A673 (cell line): Measurements from ENCODE around the gene SLC22A2. TPM values are rescaled to one million over a fixed set of nuclear protein-coding genes. Genes with fewer than 3 reads are reported as not detected.

Source experiments
- BruUV-seq: library from RNA; stranded (reverse); fragments of 400-500 nt; replicated peaks from 2 replicates; lab custom pipeline; 2021; lab: Mats Ljungman, UMichigan
- CTCF ChIA-PET: fragments of 300-600 bp; sonication (Branson Sonifier 250); formaldehyde crosslinking; loops from one replicate; lab custom pipeline; 2022; ENCODE audit warnings: antibody characterized with exemption; lab: Charles Lee
- POLR2A ChIA-PET: fragments of 300-600 bp; sonication (Branson Sonifier 250); formaldehyde crosslinking; loops from one replicate; lab custom pipeline; 2022; ENCODE audit warnings: antibody characterized with exemption; ENCODE audit not compliant: low non-redundant PET; lab: Charles Lee
- DNase-seq: peaks from one replicate; pipeline ENCODE4 v3.0.0-alpha.2; 2015; ENCODE audit warnings: low spot score
- H3K27ac ChIP-seq: fragments of 200-600 bp; sonication (generic); 2 replicates; pipeline ENCODE4 v1.5.1; 2016; ENCODE audit warnings: mixed run types, low read depth, mild to moderate bottlenecking, mixed read lengths, antibody characterized with exemption, low read length; ENCODE audit not compliant: poor library complexity, severe bottlenecking
- H3K27me3 ChIP-seq: fragments of 200-600 bp; sonication (generic); replicated peaks from 2 replicates; pipeline ENCODE4 v1.6.1; 2017; ENCODE audit warnings: mixed run types, low read depth, mild to moderate bottlenecking, mixed read lengths, antibody characterized with exemption, low read length; ENCODE audit not compliant: insufficient read depth, poor library complexity
- H3K36me3 ChIP-seq: fragments of 200-600 bp; sonication (generic); 2 replicates; pipeline ENCODE4 v1.6.1; 2016; ENCODE audit warnings: mixed run types, mild to moderate bottlenecking, mixed read lengths, antibody characterized with exemption, low read length; ENCODE audit not compliant: insufficient read depth, poor library complexity, severe bottlenecking
- H3K4me1 ChIP-seq: fragments of 200-600 bp; sonication (generic); 2 replicates; pipeline ENCODE4 v1.6.1; 2017; ENCODE audit warnings: mixed run types, mild to moderate bottlenecking, mixed read lengths, antibody characterized with exemption, low read length; ENCODE audit not compliant: insufficient read depth, poor library complexity, severe bottlenecking
- H3K4me3 ChIP-seq: fragments of 200-600 bp; sonication (generic); 2 replicates; pipeline ENCODE4 v1.5.1; 2016; ENCODE audit warnings: low read depth, mixed run types, mild to moderate bottlenecking, mixed read lengths, low read length; ENCODE audit not compliant: poor library complexity, severe bottlenecking
- H3K9me3 ChIP-seq: fragments of 200-600 bp; sonication (generic); 2 replicates; pipeline ENCODE4 v1.6.1; 2016; ENCODE audit warnings: mixed run types, low read depth, mild to moderate bottlenecking, mixed read lengths, antibody characterized with exemption, low read length; ENCODE audit not compliant: poor library complexity, severe bottlenecking
- EZH2 ChIP-seq: fragments of 200-600 bp; sonication (generic); IDR thresholded peaks from 2 replicates; pipeline ENCODE4 v1.6.1; 2017; ENCODE audit warnings: borderline replicate concordance, low read depth, mild to moderate bottlenecking, mixed read lengths, antibody characterized with exemption, low read length; ENCODE audit not compliant: poor library complexity, severe bottlenecking
- intact Hi-C: fragments of 100-400 bp; cut with micrococcal nuclease; formaldehyde crosslinking; loops from one replicate; pipeline ENCODE4 v1.10.0; 2022; ENCODE audit not compliant: unreplicated experiment
- total RNA-seq: library from RNA; stranded (reverse); gene quantifications from 2 replicates; pipeline ENCODE4 v1.2.3, GENCODE V29; 2021
- TF ChIP-seq, protein P1 (sequence below): fragments of 300-800, 200-600 bp; sonication (generic); conservative IDR thresholded peaks from 2 replicates; pipeline ENCODE4 v1.5.1; 2017; ENCODE audit warnings: low read depth, mild to moderate bottlenecking, antibody characterized with exemption, low read length, moderate library complexity, mixed read lengths

The SLC22A2 gene
- total RNA-seq, 1 experiment from 2014 or later: not detected

GRCh38 chr6:160177220-160177619 is 81.4 kb downstream of the SLC22A2 start:
- Histone ChIP-seq H3K36me3 (no peaks in the 10 kb centered on the region), H3K27me3 (peaks cover 14% of the 10 kb centered on the region), H3K4me1 (no peaks in the 10 kb centered on the region), H3K4me3 (no peak overlapping the region), H3K27ac (no peak overlapping the region), H3K9me3 (no peaks in the 10 kb centered on the region)
- ChIA-PET CTCF (no interaction called here), POLR2A (no interaction called here)
- TF ChIP-seq, protein P1, sequence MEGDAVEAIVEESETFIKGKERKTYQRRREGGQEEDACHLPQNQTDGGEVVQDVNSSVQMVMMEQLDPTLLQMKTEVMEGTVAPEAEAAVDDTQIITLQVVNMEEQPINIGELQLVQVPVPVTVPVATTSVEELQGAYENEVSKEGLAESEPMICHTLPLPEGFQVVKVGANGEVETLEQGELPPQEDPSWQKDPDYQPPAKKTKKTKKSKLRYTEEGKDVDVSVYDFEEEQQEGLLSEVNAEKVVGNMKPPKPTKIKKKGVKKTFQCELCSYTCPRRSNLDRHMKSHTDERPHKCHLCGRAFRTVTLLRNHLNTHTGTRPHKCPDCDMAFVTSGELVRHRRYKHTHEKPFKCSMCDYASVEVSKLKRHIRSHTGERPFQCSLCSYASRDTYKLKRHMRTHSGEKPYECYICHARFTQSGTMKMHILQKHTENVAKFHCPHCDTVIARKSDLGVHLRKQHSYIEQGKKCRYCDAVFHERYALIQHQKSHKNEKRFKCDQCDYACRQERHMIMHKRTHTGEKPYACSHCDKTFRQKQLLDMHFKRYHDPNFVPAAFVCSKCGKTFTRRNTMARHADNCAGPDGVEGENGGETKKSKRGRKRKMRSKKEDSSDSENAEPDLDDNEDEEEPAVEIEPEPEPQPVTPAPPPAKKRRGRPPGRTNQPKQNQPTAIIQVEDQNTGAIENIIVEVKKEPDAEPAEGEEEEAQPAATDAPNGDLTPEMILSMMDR: no peak
- no peak for TF ChIP-seq EZH2
- no TSS peak for BruUV-seq
- intact Hi-C loops: no loop called here
- no peak for DNase-seq

DNA sequence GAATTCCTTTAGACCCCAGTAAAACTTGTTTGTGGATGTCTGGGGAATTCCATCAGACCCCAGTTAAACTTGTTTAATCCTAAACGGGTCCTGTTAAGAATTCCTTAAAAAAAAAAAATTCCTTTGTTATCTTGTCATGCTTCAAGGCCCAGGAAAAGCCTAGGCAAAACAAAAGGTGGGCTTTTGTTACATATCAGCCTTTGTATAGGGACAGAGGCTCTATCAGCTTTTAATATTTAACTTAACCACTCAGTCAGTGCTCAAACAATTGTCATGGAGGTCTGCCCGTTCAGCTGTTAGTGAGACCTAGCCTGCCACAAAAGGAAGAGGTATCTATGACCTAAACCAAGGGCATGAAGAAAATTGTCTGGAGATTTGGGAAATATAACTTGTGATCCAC is 83.9 kb downstream of the SLC22A2 start:
- ChIA-PET POLR2A (no interaction called here), CTCF (no interaction called here)
- no TSS peak for BruUV-seq
- H3K4me1 ChIP-seq: no peaks in the 10 kb centered on the region
- H3K27ac ChIP-seq: no peak overlapping the region
- no peak for TF ChIP-seq EZH2
- TF ChIP-seq, protein P1: no peak
- peaks cover 17% of the 10 kb centered on the region for H3K27me3 ChIP-seq
- H3K4me3 ChIP-seq: no peak overlapping the region
- H3K36me3 ChIP-seq: no peaks in the 10 kb centered on the region
- intact Hi-C loops: no loop called here
- no peak for DNase-seq
- H3K9me3 ChIP-seq: no peaks in the 10 kb centered on the region

- Histone ChIP-seq H3K36me3 (no peaks in the 10 kb centered on the region), H3K4me1 (no peaks in the 10 kb centered on the region), H3K9me3 (no peaks in the 10 kb centered on the region), H3K4me3 (no peak overlapping the region), H3K27ac (no peak overlapping the region), H3K27me3 (peaks cover 17% of the 10 kb centered on the region)
- TF ChIP-seq, protein P1: no peak
- no peak for TF ChIP-seq EZH2
- ChIA-PET CTCF (no interaction called here), POLR2A (no interaction called here)
- intact Hi-C loops: no loop called here
- BruUV-seq: no TSS peak
- no peak for DNase-seq
Measured at GRCh38 chr6:160173806-160174527, 84.7 kb downstream of the SLC22A2 start.
